Thyroid gland (tissue), 4 donors: Measurements from ENCODE around the gene OR2W3. TPM values are rescaled to one million over a fixed set of nuclear protein-coding genes. Genes with fewer than 3 reads are reported as not detected.

Source experiments
- DNase-seq, 2 donors: peaks; one replicate each; pipeline ENCODE4 v3.0.0-alpha.2; 2019
- H3K27ac ChIP-seq, 3 donors: fragments of 200-600 bp; sonication (generic); 1 replicate in 2 of 3; 2 replicates in 1 of 3; pipeline ENCODE4 v1.5.1; 2016 to 2019; ENCODE audit warnings: mild to moderate bottlenecking in 1 of 3, moderate library complexity in 1 of 3
- H3K27me3 ChIP-seq: fragments of 200-600 bp; sonication (generic); one replicate; pipeline ENCODE4 v1.5.1; 2019
- H3K36me3 ChIP-seq, 2 donors: fragments of 200-600 bp; sonication (generic); one replicate each; pipeline ENCODE4 v1.5.1; 2016 to 2019
- H3K4me1 ChIP-seq, 2 donors: fragments of 200-600 bp; sonication (generic); one replicate each; pipeline ENCODE4 v1.5.1; 2017 to 2019
- H3K4me3 ChIP-seq, 3 donors: fragments of 200-600 bp; sonication (generic); replicated peaks in 1 of 3; 1 replicate in 2 of 3; 2 replicates in 1 of 3; pipeline ENCODE4 v1.5.1; 2016; ENCODE audit warnings: mild to moderate bottlenecking in 1 of 3
- H3K9me3 ChIP-seq: fragments of 200-600 bp; sonication (generic); one replicate; pipeline ENCODE4 v1.5.1; 2017
- CTCF ChIP-seq, 6 experiments: fragments of 200-600 bp in 3 of 6; fragments of 450-650 bp in 3 of 6; sonication (generic) in 3 of 6; IDR thresholded peaks; one replicate each; pipeline ENCODE4 v1.5.1; 2016 to 2019; ENCODE audit warnings: antibody characterized with exemption in 6 of 6, mild to moderate bottlenecking in 2 of 6, inconsistent platforms in 1 of 6, moderate library complexity in 1 of 6
- POLR2A ChIP-seq, 2 donors: fragments of 450-650 bp; IDR thresholded peaks; one replicate each; pipeline ENCODE4 v1.6.1; 2017; ENCODE audit warnings: antibody characterized with exemption in 2 of 2, mild to moderate bottlenecking in 2 of 2, moderate library complexity in 1 of 2
- WGBS, 2 donors: methylation state at CpG; one replicate each; pipeline ENCODE4 v1.1.5; 2017; 5-methylcytosine and 5-hydroxymethylcytosine counted together
- intact Hi-C: fragments of 100-400 bp; cut with DNase I; formaldehyde crosslinking; loops from one replicate; pipeline ENCODE4 v1.15.1; 2023
- total RNA-seq, 4 donors: library from RNA; depleted of rRNA; stranded (reverse); fragments of >200 nt; gene quantifications; one replicate each; pipeline ENCODE4 v1.2.3, GENCODE V29; 2016

OR2W3 gene
- total RNA-seq, 4 donors from 2014 or later: 2.8 to 25.8 (median 6.0) TPM

- no peaks in the 10 kb centered on the region for H3K36me3 ChIP-seq
- H3K27me3 ChIP-seq: no peaks in the 10 kb centered on the region
- H3K9me3 ChIP-seq: no peaks in the 10 kb centered on the region
- H3K27ac ChIP-seq: no peak overlapping the region
- DNase-seq: no peak
- no peak for TF ChIP-seq CTCF (IDR thresholded peaks at IDR 0.05)
- TF ChIP-seq POLR2A (IDR thresholded peaks at IDR 0.05): no peak
- 87 to 88% methylated on average over 6 of the region's 6 CpGs for WGBS, 2 donors
- intact Hi-C loops: no loop called here
- no peak overlapping the region for H3K4me3 ChIP-seq
- H3K4me1 ChIP-seq: no peaks in the 10 kb centered on the region
These were observed 8.7 kb downstream of the OR2W3 start for GRCh38 chr1:247904122-247904521.

- WGBS, 2 donors: 91% methylated on average over 9 to 13 of the region's 13 CpGs
These were observed 9.8 kb downstream of the OR2W3 start for GRCh38 chr1:247905181-247905580.

GRCh38 chr1:247905910-247906503 lies 10.6 kb downstream of the OR2W3 start:
- no peak overlapping the region for H3K4me3 ChIP-seq

More at GRCh38 chr1:247905181-247905580, 9.8 kb downstream of the OR2W3 start:
- H3K27ac ChIP-seq: no peak overlapping the region
- H3K9me3 ChIP-seq: no peaks in the 10 kb centered on the region
- H3K27me3 ChIP-seq: no peaks in the 10 kb centered on the region
- no peak for DNase-seq
- H3K4me3 ChIP-seq: no peak overlapping the region
- no peaks in the 10 kb centered on the region for H3K4me1 ChIP-seq
- intact Hi-C loops: no loop called here
- H3K36me3 ChIP-seq: no peaks in the 10 kb centered on the region
- no peak for TF ChIP-seq POLR2A (IDR thresholded peaks at IDR 0.05)
- no peak for TF ChIP-seq CTCF (IDR thresholded peaks at IDR 0.05)

GRCh38 chr1:247906504-247907047 lies 11.2 kb downstream of the OR2W3 start:
- intact Hi-C loops: no loop called here
- no peak overlapping the region for H3K4me3 ChIP-seq
- DNase-seq: no peak

More at GRCh38 chr1:247905910-247906503, 10.6 kb downstream of the OR2W3 start:
- intact Hi-C loops: no loop called here
- 78 to 79% methylated on average over 9 of the region's 9 CpGs for WGBS, 2 donors
- DNase-seq: no peak
- no peaks in the 10 kb centered on the region for H3K36me3 ChIP-seq
- no peaks in the 10 kb centered on the region for H3K27me3 ChIP-seq
- H3K9me3 ChIP-seq: no peaks in the 10 kb centered on the region
- no peaks in the 10 kb centered on the region for H3K4me1 ChIP-seq
- TF ChIP-seq POLR2A (IDR thresholded peaks at IDR 0.05) (no peak), CTCF (IDR thresholded peaks at IDR 0.05) (no peak)
- no peak overlapping the region for H3K27ac ChIP-seq

More at GRCh38 chr1:247906504-247907047, 11.2 kb downstream of the OR2W3 start:
- Histone ChIP-seq H3K4me1 (no peaks in the 10 kb centered on the region), H3K36me3 (no peaks in the 10 kb centered on the region), H3K27ac (no peak overlapping the region), H3K9me3 (no peaks in the 10 kb centered on the region), H3K27me3 (no peaks in the 10 kb centered on the region)
- 54 to 59% methylated on average over 7 of the region's 7 CpGs for WGBS, 2 donors
- TF ChIP-seq CTCF (IDR thresholded peaks at IDR 0.05): no peak
- no peak for TF ChIP-seq POLR2A (IDR thresholded peaks at IDR 0.05)
